Panc1 (cell line): ENCODE measurements around the gene PACSIN3. TPM values are rescaled to one million over a fixed set of nuclear protein-coding genes. Genes with fewer than 3 reads are reported as not detected.

Source experiments
- ATAC-seq: fragments of 200-7000 bp; cut with Tn5 transposase; 2 replicates; pipeline ENCODE4 v1.9.1; 2020; ENCODE audit warnings: mild to moderate bottlenecking, moderate library complexity
- BruUV-seq: library from RNA; stranded (reverse); fragments of 400-500 nt; replicated peaks from 2 replicates; lab custom pipeline; 2021; lab: Mats Ljungman, UMichigan
- CTCF ChIA-PET: fragments of 300-600 bp; sonication (Branson Sonifier 250); formaldehyde crosslinking; loops from one replicate; lab custom pipeline; 2022; ENCODE audit warnings: antibody characterized with exemption; lab: Charles Lee
- POLR2A ChIA-PET: fragments of 300-600 bp; sonication (Branson Sonifier 250); formaldehyde crosslinking; loops from one replicate; lab custom pipeline; 2022; ENCODE audit warnings: antibody characterized with exemption; lab: Charles Lee
- DNase-seq: peaks from one replicate; pipeline ENCODE4 v3.0.0-alpha.2; 2010; ENCODE audit warnings: low read depth, low spot score
- H3K27ac ChIP-seq: 2 replicates; pipeline ENCODE4 v1.5.1; 2011; ENCODE audit warnings: mild to moderate bottlenecking, low read length, inconsistent platforms
- H3K27me3 ChIP-seq: fragments of 200-500 bp; sonication (Bioruptor generic); 2 replicates; pipeline ENCODE4 v1.6.0; 2014; ENCODE audit warnings: low read length, inconsistent platforms; ENCODE audit not compliant: control insufficient read depth, insufficient read depth
- H3K36me3 ChIP-seq: fragments of 200-500 bp; sonication (Bioruptor generic); 2 replicates; pipeline ENCODE4 v1.5.1; 2014; ENCODE audit warnings: inconsistent platforms, mild to moderate bottlenecking, low read length, moderate library complexity; ENCODE audit not compliant: control insufficient read depth, insufficient read depth
- H3K4me1 ChIP-seq: 2 replicates; pipeline ENCODE4 v1.5.1; 2011; ENCODE audit warnings: inconsistent platforms, mild to moderate bottlenecking, low read length, moderate library complexity; ENCODE audit not compliant: control insufficient read depth, insufficient read depth
- H3K4me3 ChIP-seq, 2 experiments: 2 replicates each; pipeline ENCODE4 v1.5.1; 2011 to 2012; ENCODE audit warnings: low read depth in 2 of 2, low read length in 2 of 2, mild to moderate bottlenecking in 2 of 2, inconsistent platforms in 1 of 2, moderate library complexity in 1 of 2
- H3K9me3 ChIP-seq: fragments of 200-500 bp; sonication (Bioruptor generic); 2 replicates; pipeline ENCODE4 v1.5.1; 2014; ENCODE audit warnings: low read depth, mild to moderate bottlenecking, inconsistent platforms, low read length, moderate library complexity; ENCODE audit not compliant: control insufficient read depth, insufficient read depth
- CTCF ChIP-seq: fragments of 450-650 bp; IDR thresholded peaks from 2 replicates; pipeline ENCODE4 v1.5.1; 2017; ENCODE audit warnings: mild to moderate bottlenecking
- POLR2AphosphoS5 ChIP-seq: IDR thresholded peaks from 2 replicates; pipeline ENCODE4 v1.6.1; 2012; ENCODE audit warnings: mild to moderate bottlenecking, low read depth, low read length, moderate library complexity
- SIN3A ChIP-seq: IDR thresholded peaks from 2 replicates; pipeline ENCODE4 v1.6.1; 2012; ENCODE audit warnings: low read depth, mild to moderate bottlenecking, low read length, moderate library complexity, borderline replicate concordance; ENCODE audit not compliant: insufficient read depth
- TCF7L2 ChIP-seq: IDR thresholded peaks from 2 replicates; pipeline ENCODE4 v1.6.1; 2011; ENCODE audit warnings: mild to moderate bottlenecking, low read depth, low read length, inconsistent platforms
- in situ Hi-C: cut with HindIII; loops from 2 replicates; pipeline ENCODE4 v1.10.0; 2016; ENCODE audit warnings: low sequenced_read_pairs, low pct_unique_long_range_greater_than_20kb
- intact Hi-C: fragments of 100-400 bp; cut with micrococcal nuclease; formaldehyde crosslinking; loops from one replicate; pipeline ENCODE4 v1.10.0; 2022; ENCODE audit not compliant: unreplicated experiment
- total RNA-seq: library from RNA; stranded (reverse); gene quantifications from one replicate; pipeline ENCODE4 v1.2.1, GENCODE V29; 2021; ENCODE audit not compliant: unreplicated experiment
- TF ChIP-seq, protein P1 (sequence below), 2 experiments: IDR thresholded peaks; 2 replicates each; pipeline ENCODE4 v1.6.1; 2011 to 2012; ENCODE audit warnings: low read depth in 2 of 2, control low read depth in 1 of 2, low read length in 1 of 2, mild to moderate bottlenecking in 1 of 2, moderate library complexity in 1 of 2; ENCODE audit not compliant: insufficient read depth in 1 of 2

PACSIN3 gene
- total RNA-seq, 1 experiment from 2014 or later = 45.3 TPM

DNA sequence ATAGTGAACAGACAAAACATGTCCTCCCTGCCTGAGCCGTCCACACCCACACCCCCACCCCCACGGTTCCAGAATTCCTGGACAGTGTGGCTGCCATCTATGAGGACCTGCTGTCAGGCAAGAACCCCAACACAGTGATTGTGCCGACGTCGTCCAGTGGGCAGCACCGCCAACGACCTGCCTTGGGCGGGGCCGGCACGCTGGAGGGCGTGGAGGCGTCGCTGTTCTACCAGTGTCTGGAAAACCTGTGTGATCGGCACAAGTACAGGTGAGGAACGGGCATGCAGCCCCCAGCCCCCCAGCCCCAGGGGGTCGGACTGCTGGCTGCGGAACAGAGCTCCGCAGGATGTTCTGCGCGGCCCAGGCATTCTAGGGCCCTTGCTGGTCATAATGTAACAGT, 29.3 kb downstream of the PACSIN3 start:
- ChIA-PET POLR2A (no interaction called here), CTCF (no interaction called here)
- no peaks in the 10 kb centered on the region for H3K27me3 ChIP-seq
- in situ Hi-C loops = no loop called here
- H3K4me3 ChIP-seq = no peak overlapping the region
- no peaks in the 10 kb centered on the region for H3K9me3 ChIP-seq
- ATAC-seq = no peak
- peaks cover 5% of the 10 kb centered on the region for H3K4me1 ChIP-seq
- BruUV-seq = no TSS peak
- no peak for DNase-seq
- no peaks in the 10 kb centered on the region for H3K36me3 ChIP-seq
- no peak overlapping the region for H3K27ac ChIP-seq
- TF ChIP-seq CTCF (no peak), TCF7L2 (no peak), POLR2AphosphoS5 (no peak), SIN3A (no peak)
- TF ChIP-seq, protein P1, sequence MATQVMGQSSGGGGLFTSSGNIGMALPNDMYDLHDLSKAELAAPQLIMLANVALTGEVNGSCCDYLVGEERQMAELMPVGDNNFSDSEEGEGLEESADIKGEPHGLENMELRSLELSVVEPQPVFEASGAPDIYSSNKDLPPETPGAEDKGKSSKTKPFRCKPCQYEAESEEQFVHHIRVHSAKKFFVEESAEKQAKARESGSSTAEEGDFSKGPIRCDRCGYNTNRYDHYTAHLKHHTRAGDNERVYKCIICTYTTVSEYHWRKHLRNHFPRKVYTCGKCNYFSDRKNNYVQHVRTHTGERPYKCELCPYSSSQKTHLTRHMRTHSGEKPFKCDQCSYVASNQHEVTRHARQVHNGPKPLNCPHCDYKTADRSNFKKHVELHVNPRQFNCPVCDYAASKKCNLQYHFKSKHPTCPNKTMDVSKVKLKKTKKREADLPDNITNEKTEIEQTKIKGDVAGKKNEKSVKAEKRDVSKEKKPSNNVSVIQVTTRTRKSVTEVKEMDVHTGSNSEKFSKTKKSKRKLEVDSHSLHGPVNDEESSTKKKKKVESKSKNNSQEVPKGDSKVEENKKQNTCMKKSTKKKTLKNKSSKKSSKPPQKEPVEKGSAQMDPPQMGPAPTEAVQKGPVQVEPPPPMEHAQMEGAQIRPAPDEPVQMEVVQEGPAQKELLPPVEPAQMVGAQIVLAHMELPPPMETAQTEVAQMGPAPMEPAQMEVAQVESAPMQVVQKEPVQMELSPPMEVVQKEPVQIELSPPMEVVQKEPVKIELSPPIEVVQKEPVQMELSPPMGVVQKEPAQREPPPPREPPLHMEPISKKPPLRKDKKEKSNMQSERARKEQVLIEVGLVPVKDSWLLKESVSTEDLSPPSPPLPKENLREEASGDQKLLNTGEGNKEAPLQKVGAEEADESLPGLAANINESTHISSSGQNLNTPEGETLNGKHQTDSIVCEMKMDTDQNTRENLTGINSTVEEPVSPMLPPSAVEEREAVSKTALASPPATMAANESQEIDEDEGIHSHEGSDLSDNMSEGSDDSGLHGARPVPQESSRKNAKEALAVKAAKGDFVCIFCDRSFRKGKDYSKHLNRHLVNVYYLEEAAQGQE (IDR thresholded peaks at IDR 0.05; ENCODE audit: insufficient read depth in 1 of 2, low read depth in 2 of 2, low read length in 1 of 2) = no peak
- intact Hi-C loops = no loop called here

GRCh38 chr11:47156333-47156732, 29.9 kb downstream of the PACSIN3 start:
- in situ Hi-C loops = no loop called here
- POLR2A ChIA-PET = no interaction called here
- no TSS peak for BruUV-seq

More at GRCh38 chr11:47156333-47156732, 29.9 kb downstream of the PACSIN3 start:
- DNase-seq (no peak), ATAC-seq (no peak)
- H3K36me3 ChIP-seq = no peaks in the 10 kb centered on the region
- H3K27me3 ChIP-seq = no peaks in the 10 kb centered on the region
- peaks cover 4% of the 10 kb centered on the region; the same call in 1 of the 2 replicates for H3K4me1 ChIP-seq
- TF ChIP-seq TCF7L2 (no peak), SIN3A (no peak), CTCF (no peak), POLR2AphosphoS5 (no peak)
- TF ChIP-seq, protein P1 (IDR thresholded peaks at IDR 0.05; ENCODE audit: insufficient read depth in 1 of 2, low read depth in 2 of 2, low read length in 1 of 2) = no peak
- intact Hi-C loops = no loop called here
- no peak overlapping the region for H3K4me3 ChIP-seq
- H3K27ac ChIP-seq = no peak overlapping the region
- H3K9me3 ChIP-seq = no peaks in the 10 kb centered on the region
- CTCF ChIA-PET = no interaction called here
